IMR-90 (cell line): ENCODE results near the gene RAB14. TPM values are rescaled to one million over a fixed set of nuclear protein-coding genes. Genes with fewer than 3 reads are reported as not detected.

Source experiments
- ATAC-seq: fragments of 200-7000 bp; cut with Tn5 transposase; 2 replicates; pipeline ENCODE4 v1.9.1; 2020; ENCODE audit warnings: low read depth, mild to moderate bottlenecking, moderate library complexity
- BruUV-seq: library from RNA; stranded (reverse); fragments of 400-500 nt; replicated peaks from 2 replicates; lab custom pipeline; 2021; lab: Mats Ljungman, UMichigan
- CTCF ChIA-PET: fragments of 300-600 bp; formaldehyde crosslinking; extraction: SDS; loops from one replicate; lab custom pipeline; 2021; ENCODE audit warnings: antibody characterized with exemption; lab: Yijun Ruan, JAX
- POLR2A ChIA-PET: fragments of 300-600 bp; sonication (Branson Sonifier 250); formaldehyde crosslinking; loops from one replicate; lab custom pipeline; 2022; ENCODE audit warnings: antibody characterized with exemption; ENCODE audit not compliant: unreplicated experiment; lab: Charles Lee
- DNase-seq: peaks from one replicate; pipeline ENCODE4 v3.0.0; 2013
- H2AFZ ChIP-seq: replicated peaks from 2 replicates; pipeline ENCODE3; 2013; ENCODE audit warnings: low read length, mild to moderate bottlenecking; ENCODE audit not compliant: poor library complexity
- H2AK5ac ChIP-seq: 2 replicates; pipeline ENCODE4 v1.6.1; 2013; ENCODE audit warnings: low read depth, low read length, inconsistent platforms
- H2AK9ac ChIP-seq: replicated peaks from 2 replicates; pipeline ENCODE3; 2013; ENCODE audit warnings: mild to moderate bottlenecking, low read depth, low read length, moderate library complexity; ENCODE audit not compliant: poor library complexity
- H2BK120ac ChIP-seq: 2 replicates; pipeline ENCODE4 v1.6.1; 2013; ENCODE audit warnings: low read depth, low read length, inconsistent platforms
- H2BK15ac ChIP-seq: 3 replicates; pipeline ENCODE4 v1.6.1; 2013; ENCODE audit warnings: low read depth, low read length, inconsistent platforms
- H2BK20ac ChIP-seq: 2 replicates; pipeline ENCODE4 v1.6.1; 2013; ENCODE audit warnings: low read depth, mild to moderate bottlenecking, inconsistent platforms, low read length, moderate library complexity
- H2BK5ac ChIP-seq: 2 replicates; pipeline ENCODE4 v1.6.1; 2013; ENCODE audit warnings: mild to moderate bottlenecking, low read depth, low read length, inconsistent platforms; ENCODE audit not compliant: poor library complexity, severe bottlenecking
- H3K14ac ChIP-seq: replicated peaks from 2 replicates; pipeline ENCODE4 v1.6.1; 2013; ENCODE audit warnings: low read depth, low read length, inconsistent platforms
- H3K18ac ChIP-seq: 2 replicates; pipeline ENCODE4 v1.6.1; 2013; ENCODE audit warnings: low read depth, low read length, control low read depth
- H3K23ac ChIP-seq: 2 replicates; pipeline ENCODE4 v1.6.1; 2013; ENCODE audit warnings: low read depth, low read length, inconsistent platforms
- H3K27ac ChIP-seq: 2 replicates; pipeline ENCODE4 v1.5.1; 2013; ENCODE audit warnings: mild to moderate bottlenecking, control low read depth, low read length; ENCODE audit not compliant: insufficient read depth
- H3K27me3 ChIP-seq: 2 replicates; pipeline ENCODE4 v1.6.1; 2013; ENCODE audit warnings: low read length; ENCODE audit not compliant: control insufficient read depth, insufficient read depth
- H3K36me3 ChIP-seq: 2 replicates; pipeline ENCODE4 v1.6.1; 2013; ENCODE audit warnings: low read length, mixed read lengths; ENCODE audit not compliant: control insufficient read depth, insufficient read depth
- H3K4ac ChIP-seq: 2 replicates; pipeline ENCODE4 v1.6.1; 2013; ENCODE audit warnings: low read depth, low read length, inconsistent platforms
- H3K4me1 ChIP-seq: 2 replicates; pipeline ENCODE4 v1.6.1; 2013; ENCODE audit warnings: low read length, mixed read lengths; ENCODE audit not compliant: control insufficient read depth, insufficient read depth
- H3K4me2 ChIP-seq: 2 replicates; pipeline ENCODE4 v1.6.1; 2013; ENCODE audit warnings: low read depth, mild to moderate bottlenecking, control low read depth, low read length, moderate library complexity
- H3K4me3 ChIP-seq: 2 replicates; pipeline ENCODE4 v1.5.1; 2013; ENCODE audit warnings: low read depth, mild to moderate bottlenecking, control low read depth, low read length, moderate library complexity; ENCODE audit not compliant: insufficient read depth
- H3K56ac ChIP-seq: 2 replicates; pipeline ENCODE4 v1.6.1; 2013; ENCODE audit warnings: low read length, inconsistent platforms; ENCODE audit not compliant: insufficient read depth; ENCODE audit errors: extremely low read depth
- H3K79me1 ChIP-seq, 2 experiments: 2 replicates each; pipeline ENCODE4 v1.6.1; 2013; ENCODE audit warnings: low read length in 2 of 2, inconsistent platforms in 1 of 2, low read depth in 1 of 2
- H3K9ac ChIP-seq: 2 replicates; pipeline ENCODE4 v1.6.1; 2013; ENCODE audit warnings: low read depth, low read length, control low read depth
- H3K9me1 ChIP-seq: 2 replicates; pipeline ENCODE4 v1.6.1; 2013; ENCODE audit warnings: low read length, inconsistent platforms; ENCODE audit not compliant: insufficient read depth
- H3K9me3 ChIP-seq: 2 replicates; pipeline ENCODE4 v1.6.1; 2013; ENCODE audit warnings: low read length; ENCODE audit not compliant: control insufficient read depth, insufficient read depth
- H4K20me1 ChIP-seq: 2 replicates; pipeline ENCODE4 v1.6.1; 2013; ENCODE audit warnings: low read length, inconsistent platforms; ENCODE audit not compliant: insufficient read depth
- H4K5ac ChIP-seq: 2 replicates; pipeline ENCODE4 v1.6.1; 2013; ENCODE audit warnings: mild to moderate bottlenecking, low read depth, low read length, control low read depth
- H4K8ac ChIP-seq, 2 experiments: 2 replicates each; pipeline ENCODE4 v1.6.1; 2013; ENCODE audit warnings: low read depth in 2 of 2, low read length in 2 of 2, control low read depth in 1 of 2, inconsistent platforms in 1 of 2
- H4K91ac ChIP-seq: 2 replicates; pipeline ENCODE4 v1.6.1; 2013; ENCODE audit warnings: low read depth, low read length, inconsistent platforms; ENCODE audit not compliant: insufficient read depth
- BHLHE40 ChIP-seq: fragments of 150-350 bp; IDR thresholded peaks from 2 replicates; pipeline ENCODE4 v1.6.1; 2016; ENCODE audit warnings: mild to moderate bottlenecking, low read depth, low read length
- CEBPB ChIP-seq: IDR thresholded peaks from 2 replicates; pipeline ENCODE4 v1.6.1; 2012; ENCODE audit warnings: low read depth, low read length, improper control_type of control experiment
- CHD1 ChIP-seq: IDR thresholded peaks from 2 replicates; pipeline ENCODE4 v1.6.1; 2012; ENCODE audit warnings: low read depth, low read length, improper control_type of control experiment
- FOS ChIP-seq: fragments of 150-350 bp; IDR thresholded peaks from 2 replicates; pipeline ENCODE4 v1.6.1; 2016; ENCODE audit warnings: low read depth, low read length
- MAFK ChIP-seq: IDR thresholded peaks from 2 replicates; pipeline ENCODE4 v1.6.1; 2012; ENCODE audit warnings: low read depth, low read length, improper control_type of control experiment
- MAZ ChIP-seq: IDR thresholded peaks from 2 replicates; pipeline ENCODE4 v1.6.1; 2012; ENCODE audit warnings: low read depth, mild to moderate bottlenecking, low read length, improper control_type of control experiment, moderate library complexity, borderline replicate concordance
- MXI1 ChIP-seq: IDR thresholded peaks from 2 replicates; pipeline ENCODE4 v1.6.1; 2012; ENCODE audit warnings: low read depth, mild to moderate bottlenecking, low read length, moderate library complexity, borderline replicate concordance
- NFE2L2 ChIP-seq: fragments of 150-350 bp; IDR thresholded peaks from 2 replicates; pipeline ENCODE4 v1.6.1; 2016; ENCODE audit warnings: low read depth, mild to moderate bottlenecking, low read length
- POLR2A ChIP-seq: IDR thresholded peaks from 2 replicates; pipeline ENCODE4 v1.6.1; 2012; ENCODE audit warnings: mild to moderate bottlenecking, low read depth, low read length
- RAD21 ChIP-seq: IDR thresholded peaks from 2 replicates; pipeline ENCODE4 v1.6.1; 2012; ENCODE audit warnings: low read length, improper control_type of control experiment
- RCOR1 ChIP-seq: IDR thresholded peaks from 2 replicates; pipeline ENCODE4 v1.6.1; 2012; ENCODE audit warnings: mild to moderate bottlenecking, low read length, improper control_type of control experiment; ENCODE audit not compliant: insufficient replicate concordance
- RFX5 ChIP-seq: IDR thresholded peaks from 2 replicates; pipeline ENCODE4 v1.8.0; 2012; ENCODE audit warnings: low read depth, mild to moderate bottlenecking, low read length, moderate library complexity
- SMC3 ChIP-seq: fragments of 150-350 bp; IDR thresholded peaks from 2 replicates; pipeline ENCODE4 v1.6.1; 2016; ENCODE audit warnings: low read depth, mild to moderate bottlenecking, antibody characterized with exemption, low read length, moderate library complexity
- USF2 ChIP-seq: fragments of 150-350 bp; IDR thresholded peaks from 2 replicates; pipeline ENCODE4 v1.6.1; 2017; ENCODE audit warnings: mild to moderate bottlenecking, antibody characterized with exemption, low read length, low read depth
- WGBS, 2 experiments: methylation state at CpG; one replicate each; pipeline versions ENCODE4 v1.1.5 to v1.1.7; 2013; ENCODE audit warnings: missing lambda C conversion rate in 2 of 2; ENCODE audit not compliant: insufficient read length in 1 of 2; ENCODE audit errors: extremely low coverage in 2 of 2; 5-methylcytosine and 5-hydroxymethylcytosine counted together
- dilution Hi-C: fragments of 300-500 bp; cut with HindIII; formaldehyde crosslinking; loops from one replicate; pipeline ENCODE4 v1.14.3; 2018; ENCODE audit warnings: low sequenced_read_pairs; ENCODE audit not compliant: unreplicated experiment
- in situ Hi-C: fragments of 300-500 bp; cut with MboI; formaldehyde crosslinking; loops from 3 replicates; pipeline ENCODE4 v1.14.3; 2019; ENCODE audit warnings: low sequenced_read_pairs, inconsistent platforms, mixed read lengths
- intact Hi-C: fragments of 100-400 bp; cut with micrococcal nuclease; formaldehyde crosslinking; loops from 2 replicates; pipeline ENCODE4 v1.10.0; 2022
- polyA plus RNA-seq, 3 experiments: library from polyadenylated mRNA; depleted of rRNA; stranded (reverse); fragments of >200 nt; gene quantifications; 2 replicates each; pipeline ENCODE4 v1.2.3, GENCODE V29; 2012; ENCODE audit warnings: low replicate concordance in 1 of 3
- total RNA-seq: library from RNA; depleted of rRNA; stranded (reverse); fragments of >200 nt; gene quantifications from 2 replicates; pipeline ENCODE4 v1.2.3, GENCODE V29; 2012
- TF ChIP-seq, protein P1 (sequence below): fragments of 150-350 bp; IDR thresholded peaks from 2 replicates; pipeline ENCODE4 v1.6.1; 2016; ENCODE audit warnings: low read depth, mild to moderate bottlenecking, low read length, moderate library complexity, borderline replicate concordance

RAB14 gene
- total and polyA plus RNA-seq, 2 of the 4 experiments (the other 2 are of a cell fraction), result 20.1 to 29.3 TPM

DNA sequence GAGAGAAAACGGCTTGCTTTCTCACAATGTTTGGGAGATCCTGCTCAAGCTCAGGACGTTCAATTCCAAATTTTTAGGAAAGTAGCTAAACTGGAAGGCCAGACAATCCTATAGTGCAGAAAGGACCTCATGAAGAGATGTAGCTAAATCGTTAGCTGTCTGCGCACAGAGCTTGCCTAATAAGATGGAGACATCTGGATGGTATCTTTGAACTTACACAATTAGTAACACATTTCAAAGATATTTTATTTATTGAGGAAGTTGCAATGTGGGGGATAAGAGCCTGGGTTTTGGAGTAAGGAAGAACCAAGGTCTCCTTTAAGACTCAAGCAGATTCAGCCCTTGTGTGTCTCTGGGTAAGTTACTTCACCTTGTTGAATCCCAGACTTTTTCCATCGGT lies 28.6 kb upstream of the RAB14 start:
- Histone ChIP-seq H3K23ac (no peak overlapping the region), H2BK120ac (no peak overlapping the region), H3K27me3 (no peaks in the 10 kb centered on the region), H3K27ac (no peak overlapping the region), H3K79me1 (0 out of 4 replicates have a peak, but pooled peaks cover 0 to 2% of the 10 kb centered on the region in 2 experiments), H3K14ac (no peak overlapping the region), H4K5ac (no peak overlapping the region), H4K91ac (no peak overlapping the region), H3K4me1 (peaks cover 10% of the 10 kb centered on the region), H2AK5ac (no peak overlapping the region), H4K20me1 (no peaks in the 10 kb centered on the region), H3K4ac (no peak overlapping the region), H3K18ac (no peak overlapping the region), H2BK5ac (no peak overlapping the region), H4K8ac (no peak overlapping the region), H2BK20ac (no peak overlapping the region), H3K4me2 (no peak overlapping the region), H2AFZ (no peak overlapping the region), H3K9me3 (no peaks in the 10 kb centered on the region), H3K36me3 (no peaks in the 10 kb centered on the region), H3K9ac (no peak overlapping the region), H2BK15ac (no peak overlapping the region), H3K9me1 (peaks cover 17% of the 10 kb centered on the region), H3K4me3 (no peak overlapping the region), H2AK9ac (no peak overlapping the region), H3K56ac (no peak overlapping the region)
- CTCF ChIA-PET, result interaction anchor here (1.5 kb wide), 1 partner anchor 48 kb away, joined by 5 read pairs; no protein-coding TSS in a partner anchor
- TF ChIP-seq MXI1 (no peak), BHLHE40 (no peak), CHD1 (no peak), MAFK (no peak), MAZ (no peak), RAD21 (no peak), FOS (no peak), CEBPB (no peak), RFX5 (no peak), RCOR1 (no peak), USF2 (no peak), NFE2L2 (no peak), SMC3 (no peak), POLR2A (no peak)
- TF ChIP-seq, protein P1, sequence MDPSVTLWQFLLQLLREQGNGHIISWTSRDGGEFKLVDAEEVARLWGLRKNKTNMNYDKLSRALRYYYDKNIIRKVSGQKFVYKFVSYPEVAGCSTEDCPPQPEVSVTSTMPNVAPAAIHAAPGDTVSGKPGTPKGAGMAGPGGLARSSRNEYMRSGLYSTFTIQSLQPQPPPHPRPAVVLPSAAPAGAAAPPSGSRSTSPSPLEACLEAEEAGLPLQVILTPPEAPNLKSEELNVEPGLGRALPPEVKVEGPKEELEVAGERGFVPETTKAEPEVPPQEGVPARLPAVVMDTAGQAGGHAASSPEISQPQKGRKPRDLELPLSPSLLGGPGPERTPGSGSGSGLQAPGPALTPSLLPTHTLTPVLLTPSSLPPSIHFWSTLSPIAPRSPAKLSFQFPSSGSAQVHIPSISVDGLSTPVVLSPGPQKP, result no peak
- no TSS peak for BruUV-seq
- WGBS, 2 experiments, result no CpG with 5 or more reads among the region's 5 CpGs
- POLR2A ChIA-PET, result no interaction called here
- dilution Hi-C loops (no loop called here), intact Hi-C loops (no loop called here), in situ Hi-C loops (no loop called here)
- DNase-seq (no peak), ATAC-seq (no peak)
